ENCODE measurements around the gene GDPD4.
A peak's percentile ranks its signal among the peaks of the same experiment; 100 is the strongest.
"Not testable (repeated sequence)": the region's sequence is repeated elsewhere in the genome, so short reads cannot be mapped to it uniquely, and the experiment has no call there.

GDPD4 gene, protein sequence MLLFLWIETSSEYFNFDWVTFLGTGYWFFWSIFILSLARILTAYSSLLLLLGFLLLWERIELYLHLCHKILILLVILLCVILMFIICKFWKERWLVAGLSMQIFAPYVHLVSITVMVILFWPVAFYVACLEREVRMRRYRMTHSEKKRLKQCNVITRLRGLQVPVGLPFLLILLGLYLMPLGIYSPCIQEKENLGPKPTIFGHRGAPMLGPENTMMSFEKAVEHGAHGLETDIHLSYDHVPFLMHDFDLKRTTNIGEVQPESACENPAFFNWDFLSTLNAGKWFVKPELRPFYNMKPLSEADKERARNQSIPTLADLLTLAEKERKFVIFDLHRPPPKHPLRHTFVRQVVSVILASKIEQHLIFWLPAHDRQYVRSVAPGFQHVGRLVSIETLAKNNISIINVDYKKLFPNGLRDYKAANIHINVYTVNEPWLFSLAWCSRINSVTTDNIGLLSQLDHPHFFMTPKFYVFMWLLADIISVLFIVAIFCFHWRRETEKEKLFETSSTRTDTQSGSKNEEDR

DNA sequence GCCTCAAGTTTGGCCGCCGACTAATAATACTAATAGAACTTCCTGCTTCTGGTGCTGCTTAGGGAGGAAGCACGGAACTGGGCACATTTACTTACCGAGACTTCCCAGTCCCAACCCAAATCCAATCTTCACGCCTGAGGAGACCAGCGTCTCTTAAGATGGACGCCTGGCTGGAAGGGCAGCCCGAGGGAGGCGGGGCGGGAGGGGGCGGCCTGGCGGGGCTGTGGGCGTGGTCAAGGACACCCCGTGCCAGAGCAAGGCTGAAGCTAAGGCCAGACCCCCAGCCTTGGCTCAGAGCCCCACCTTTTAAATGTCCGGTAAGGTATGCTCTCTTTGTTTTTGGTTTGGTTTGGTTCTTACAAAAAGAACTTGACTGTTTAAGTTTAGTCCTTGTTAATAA lies at the start of gene GDPD4:
TSS of gene GDPD4 (minus strand) at position 177 of the 400 bp plus-strand sequence. CDS start 16,549 bp downstream, outside the sequence.
- no peak for DNase-seq (ENCODE audit: low read depth)

DNA sequence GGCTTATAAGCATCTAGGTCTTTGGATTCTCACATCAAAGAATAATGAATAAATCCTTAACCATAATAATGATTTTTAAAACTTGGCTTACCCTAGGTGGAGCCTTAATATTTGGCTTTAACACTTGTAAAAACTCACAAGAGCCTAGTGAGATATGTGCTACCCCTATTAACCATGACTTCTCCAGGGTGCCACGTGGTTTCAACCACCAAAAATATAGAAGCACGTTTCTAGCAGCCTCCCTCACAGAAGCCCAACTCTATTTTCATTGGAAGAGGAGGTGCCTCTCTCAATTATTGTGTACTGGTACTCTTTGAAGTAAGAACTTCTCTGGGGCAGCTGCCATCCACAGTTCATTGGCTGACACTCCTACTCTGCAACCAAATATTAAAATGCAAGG lies 46.5 kb upstream of the GDPD4 start:
- DNase-seq (ENCODE audit: low read depth), result no peak

DNA sequence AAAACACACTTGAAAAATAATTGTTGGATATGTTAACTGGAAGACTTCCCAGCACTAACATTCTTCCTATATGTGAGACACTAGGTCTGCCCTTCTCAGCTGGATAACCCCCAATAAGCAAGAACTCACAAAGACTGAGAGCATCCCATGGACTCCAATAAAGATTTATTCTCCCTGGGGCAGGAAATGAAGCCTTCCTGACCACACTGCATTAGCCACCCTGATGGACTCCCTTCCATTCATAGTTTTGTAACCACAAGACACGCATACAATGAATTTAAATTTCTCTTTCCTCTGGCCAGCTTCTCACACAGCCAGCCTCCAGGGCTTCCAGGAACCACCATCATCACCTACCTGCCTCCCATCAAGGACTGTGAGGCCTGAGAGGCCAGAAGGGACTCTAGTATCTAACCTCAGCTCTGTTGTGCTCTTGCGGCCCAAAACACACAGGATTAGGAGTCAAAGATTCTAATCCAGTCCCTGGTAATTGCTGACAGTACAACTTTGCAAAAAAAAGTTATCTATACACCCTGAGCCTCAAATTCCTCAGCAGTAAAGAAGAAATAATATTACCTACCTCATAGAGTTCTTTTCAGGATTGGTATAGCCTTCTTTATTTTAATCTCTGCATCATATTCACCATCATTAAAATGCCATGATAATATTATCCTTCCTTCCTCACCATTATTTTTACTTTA lies 45.6 kb upstream of the GDPD4 start:
- DNase-seq (ENCODE audit: low read depth), result peak; percentile 84

DNA sequence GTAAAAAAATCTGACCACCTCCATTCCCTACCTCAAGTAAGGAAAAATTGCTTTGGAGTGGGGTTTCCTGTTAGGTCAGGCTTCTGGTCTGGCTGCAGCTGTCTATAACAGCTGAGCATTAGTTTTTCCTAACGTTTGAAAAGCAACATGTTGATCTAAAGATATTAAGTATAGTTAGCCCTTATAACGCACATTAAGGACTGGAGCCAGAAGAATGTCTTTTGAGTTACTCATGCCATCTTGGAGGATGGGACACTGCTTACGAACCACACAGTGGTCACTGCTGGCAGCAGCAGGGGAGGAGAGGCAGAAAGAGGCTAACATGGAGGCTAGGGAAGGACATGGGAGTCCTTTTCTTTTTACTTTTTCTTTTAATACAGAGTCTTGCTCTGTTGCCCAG lies 44.1 kb upstream of the GDPD4 start:
- DNase-seq (ENCODE audit: low read depth), result peak; percentile 26

DNA sequence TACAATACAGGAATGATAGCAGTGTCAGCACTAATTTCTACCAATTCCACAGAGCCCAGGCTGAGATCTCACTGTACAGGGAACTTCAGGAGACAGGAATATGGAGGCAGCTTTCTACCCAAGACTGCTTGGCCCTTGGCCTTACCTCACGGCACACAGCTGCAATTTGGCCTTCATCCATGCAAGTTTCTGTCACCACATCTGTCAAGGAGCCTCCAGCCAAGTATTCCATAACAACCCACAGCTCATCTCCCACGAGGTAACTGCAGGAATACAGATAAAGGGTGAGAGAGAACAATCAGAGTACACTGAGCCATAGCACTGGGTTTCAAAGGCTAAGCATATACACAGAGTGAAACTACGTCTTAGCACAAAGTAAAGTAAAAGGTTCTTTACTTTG lies 39.0 kb upstream of the GDPD4 start:
- no peak for DNase-seq (ENCODE audit: low read depth)

DNA sequence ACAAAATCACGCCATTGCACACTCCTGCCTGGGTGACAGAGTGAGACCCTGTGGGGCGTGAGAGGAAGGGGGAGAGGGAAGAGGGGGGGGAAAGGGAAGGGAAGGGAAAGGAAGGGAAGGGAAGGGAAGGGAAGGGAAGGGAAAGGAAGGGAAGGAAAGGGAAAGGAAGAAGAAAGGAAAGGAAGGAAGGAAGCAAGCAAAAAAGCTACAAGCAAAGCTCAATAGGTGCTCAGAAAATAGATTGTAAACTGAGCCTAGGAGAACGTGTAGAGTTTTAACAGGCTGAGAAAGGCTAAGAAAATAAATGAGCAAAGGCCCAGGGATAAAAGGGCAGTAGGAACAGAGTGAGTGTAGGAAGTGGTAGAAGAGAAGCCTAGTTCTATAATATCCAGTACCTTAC lies 30.8 kb upstream of the GDPD4 start:
- DNase-seq (ENCODE audit: low read depth), result no peak

DNA sequence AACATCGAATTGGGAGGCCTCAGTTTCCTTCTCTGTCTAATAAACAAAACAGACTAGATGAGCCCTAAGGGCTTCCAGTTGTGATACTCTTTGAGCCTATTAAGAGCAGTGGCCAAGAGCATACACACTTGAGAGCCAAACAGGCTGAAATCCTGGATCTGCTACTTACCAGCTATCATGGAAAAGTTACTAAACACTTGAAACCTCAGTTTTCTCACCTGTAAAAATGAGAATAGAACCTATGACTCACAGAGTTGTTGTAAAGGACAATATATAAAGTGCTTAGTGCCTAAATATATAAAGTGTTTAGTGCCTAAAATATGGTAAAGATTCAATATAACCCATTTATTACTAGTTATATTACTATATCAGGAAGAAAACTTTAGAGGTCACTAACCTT lies 23.7 kb upstream of the GDPD4 start:
- DNase-seq (ENCODE audit: low read depth), result no peak

DNA sequence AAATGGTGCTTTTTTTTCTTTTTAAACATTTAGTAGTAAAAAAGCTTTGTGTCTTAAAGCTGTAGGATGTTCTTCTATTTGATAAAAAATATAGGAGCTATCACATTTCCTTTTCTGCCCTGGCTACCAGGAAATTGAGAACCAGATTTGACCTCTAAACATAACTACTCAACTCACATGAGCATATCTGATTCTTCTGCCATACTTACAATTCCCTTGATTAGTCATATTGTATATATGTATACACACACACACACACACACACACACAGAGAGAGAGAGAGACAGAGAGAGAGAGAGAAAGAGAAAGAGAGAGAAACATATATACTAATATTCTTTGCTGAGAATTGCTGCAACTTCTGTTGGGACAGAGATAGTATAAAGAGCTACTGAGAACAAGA lies 23.0 kb upstream of the GDPD4 start:
- no peak for DNase-seq (ENCODE audit: low read depth)

DNA sequence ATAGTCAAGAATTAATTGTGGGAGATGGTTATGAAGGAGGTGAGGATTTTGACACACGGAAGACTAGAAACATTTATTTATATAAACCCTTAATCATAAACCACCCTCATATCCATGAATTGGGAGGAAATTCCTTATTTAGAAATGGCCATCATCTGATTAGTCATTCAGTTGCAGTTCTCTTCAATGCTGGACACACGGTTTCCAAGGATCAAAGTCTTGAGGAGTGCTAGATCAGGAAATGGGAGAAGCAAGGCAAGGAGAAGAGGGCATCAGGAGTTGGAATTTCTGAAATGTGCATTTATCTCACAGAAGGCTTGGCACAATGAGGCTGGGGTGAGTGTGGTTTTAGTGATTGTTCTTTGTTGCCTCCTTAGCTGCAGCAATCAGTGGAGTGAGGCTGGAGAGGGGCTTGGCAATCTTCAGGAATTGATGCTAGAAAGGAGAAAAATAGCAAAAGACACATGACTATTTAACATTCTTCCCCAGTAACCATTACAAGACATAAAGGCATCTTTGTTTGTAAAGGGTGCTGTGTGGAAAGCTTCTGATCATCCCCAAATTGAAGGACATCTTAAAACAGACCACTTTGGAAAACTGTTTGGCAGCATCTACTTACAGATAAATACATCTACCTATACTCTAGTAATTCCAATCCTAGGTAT lies 21.6 kb upstream of the GDPD4 start:
- no peak for DNase-seq (ENCODE audit: low read depth)

DNA sequence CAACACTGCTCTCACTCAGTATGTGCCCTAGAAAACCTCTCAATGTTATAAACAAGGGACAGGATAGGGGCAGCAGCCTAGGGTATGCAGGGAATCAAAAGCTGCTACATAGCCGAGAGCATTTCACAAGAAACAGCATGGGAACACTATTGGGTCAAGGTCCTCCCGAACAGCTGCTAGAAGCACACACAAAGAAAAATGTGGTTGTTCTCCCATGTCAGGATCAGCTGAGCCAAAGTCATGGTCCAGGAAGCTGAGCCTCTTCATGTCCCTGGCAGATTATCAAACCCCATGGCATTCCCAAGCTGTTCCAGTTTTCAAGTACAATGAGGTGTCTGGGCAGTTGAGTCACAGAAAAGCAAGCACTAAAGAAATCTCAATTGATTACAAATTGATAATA lies 21.0 kb upstream of the GDPD4 start:
- DNase-seq (ENCODE audit: low read depth), result peak; percentile 53

DNA sequence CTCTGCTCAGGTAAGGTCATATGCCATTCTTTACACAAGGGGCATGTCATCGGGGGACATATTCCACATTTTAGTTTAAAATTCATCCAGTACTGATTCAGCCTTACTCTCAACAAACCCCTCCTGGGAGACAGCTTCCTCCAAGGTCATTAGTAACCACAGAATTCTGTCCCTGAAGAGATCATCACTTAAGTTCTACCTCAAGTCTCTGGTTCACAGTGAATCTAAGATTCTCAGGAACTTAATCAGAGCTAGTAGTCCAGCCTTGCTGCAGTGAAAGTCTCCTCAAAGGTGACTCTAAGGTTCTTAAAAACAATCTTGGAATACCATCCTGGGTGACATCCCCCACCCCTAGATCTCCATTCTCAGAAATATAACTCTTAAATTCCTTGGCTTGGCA lies 18.9 kb upstream of the GDPD4 start:
- no peak for DNase-seq (ENCODE audit: low read depth)

DNA sequence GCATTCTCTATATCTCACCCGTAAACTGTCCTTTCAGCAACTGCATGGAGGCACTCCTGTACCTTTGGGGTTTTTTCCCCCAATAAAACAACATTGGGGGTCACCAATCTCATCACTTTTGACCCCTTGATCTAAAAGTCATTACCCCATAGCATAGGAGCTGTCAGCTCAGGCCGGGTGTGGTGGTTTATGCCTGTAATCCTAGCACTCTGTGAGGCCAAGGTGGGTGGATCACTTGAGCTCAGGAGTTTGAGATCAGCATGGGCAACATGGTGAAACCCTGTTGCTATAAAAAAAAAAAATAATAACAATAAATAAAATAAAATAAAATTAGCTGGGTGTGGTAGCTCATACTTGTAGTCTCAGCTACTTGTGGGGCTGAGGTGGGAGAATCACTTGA lies 17.1 kb upstream of the GDPD4 start:
- no peak for DNase-seq (ENCODE audit: low read depth)

DNA sequence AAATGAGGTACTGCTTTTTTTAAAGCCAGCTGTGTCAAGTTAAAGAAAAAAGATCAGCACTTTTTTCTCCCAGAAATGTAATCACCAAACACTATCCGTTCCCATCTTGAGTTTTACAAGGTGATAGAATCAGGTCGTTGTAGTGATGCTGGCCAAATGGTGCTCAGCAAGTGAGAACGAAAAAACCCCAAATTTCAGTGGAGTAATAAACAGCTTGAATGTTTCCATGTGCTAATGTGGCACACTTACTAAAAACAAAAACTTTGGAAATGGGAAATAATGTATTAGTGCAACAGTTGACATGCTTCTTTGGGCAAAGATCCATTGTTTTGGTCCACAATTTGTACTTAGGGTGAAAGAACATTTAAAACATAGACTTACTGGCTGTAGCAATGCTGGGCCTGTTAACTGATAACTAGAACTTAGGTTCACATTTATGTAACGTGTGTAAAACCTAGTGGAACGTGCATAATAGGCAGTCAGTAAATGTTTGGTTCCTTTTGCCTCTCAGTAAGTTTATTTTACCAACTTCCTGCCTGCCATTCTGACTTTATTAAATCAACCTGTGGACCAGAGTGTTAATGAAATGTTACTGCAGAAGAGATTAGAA lies 15.4 kb upstream of the GDPD4 start:
- DNase-seq (ENCODE audit: low read depth), result no peak

DNA sequence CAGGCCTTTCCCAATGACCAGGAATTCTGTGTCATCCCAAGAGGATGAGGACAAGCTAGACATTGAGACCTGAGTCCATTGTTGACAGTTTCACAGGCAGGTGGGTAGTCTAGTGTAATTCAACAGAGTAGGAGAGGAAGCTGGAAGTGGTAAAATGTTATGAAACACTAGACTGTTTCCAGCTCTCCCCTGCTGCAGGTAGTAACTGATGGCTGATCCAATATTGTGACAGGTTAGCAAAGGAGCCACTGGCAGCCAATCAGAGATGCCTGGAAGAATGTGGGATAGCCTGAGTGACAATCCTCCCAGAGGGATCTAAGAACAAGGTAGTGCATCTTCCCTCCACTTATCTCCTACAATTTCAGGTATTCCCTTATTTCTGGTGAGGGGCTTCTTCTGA lies 10.6 kb upstream of the GDPD4 start:
- DNase-seq (ENCODE audit: low read depth), result no peak

DNA sequence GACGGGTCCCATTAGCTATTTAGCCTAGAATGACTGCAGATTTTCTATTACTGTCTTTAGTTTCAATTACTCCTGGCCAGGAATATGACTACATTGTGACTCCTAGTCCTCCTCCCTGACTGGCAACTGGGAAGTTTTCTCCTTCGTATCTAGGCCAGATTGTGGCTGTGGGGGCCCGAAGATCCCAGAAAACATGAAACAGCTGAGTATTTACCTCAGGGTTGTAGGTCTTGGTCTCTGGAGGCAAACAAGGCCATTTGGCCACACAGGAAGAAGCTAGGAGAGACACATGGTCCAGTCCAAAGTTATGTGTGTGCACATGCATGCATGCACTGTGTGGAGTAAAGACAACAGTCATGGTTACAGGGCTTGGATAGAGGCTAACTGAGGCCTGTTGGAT lies 10.2 kb upstream of the GDPD4 start:
- DNase-seq (ENCODE audit: low read depth), result no peak

DNA sequence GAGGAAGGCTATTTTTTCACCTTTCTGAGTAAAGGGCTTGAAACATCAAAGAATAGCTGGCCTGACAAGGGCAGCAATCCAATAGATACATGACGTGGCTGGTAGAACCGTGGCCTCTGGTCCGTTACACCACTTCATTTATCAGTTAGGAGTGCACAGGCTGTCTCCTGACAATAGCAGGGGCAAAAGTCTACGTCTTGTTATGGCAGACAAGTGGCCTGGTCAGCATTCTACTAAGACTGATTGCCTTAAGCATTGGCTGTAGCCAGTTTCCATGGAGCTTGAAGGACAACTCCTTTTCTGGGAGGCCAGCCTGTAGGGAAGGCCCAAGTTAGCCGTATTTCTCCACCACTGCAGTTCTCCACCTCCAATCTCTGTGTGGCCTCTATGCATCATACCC lies 9.2 kb upstream of the GDPD4 start:
- DNase-seq (ENCODE audit: low read depth), result no peak

DNA sequence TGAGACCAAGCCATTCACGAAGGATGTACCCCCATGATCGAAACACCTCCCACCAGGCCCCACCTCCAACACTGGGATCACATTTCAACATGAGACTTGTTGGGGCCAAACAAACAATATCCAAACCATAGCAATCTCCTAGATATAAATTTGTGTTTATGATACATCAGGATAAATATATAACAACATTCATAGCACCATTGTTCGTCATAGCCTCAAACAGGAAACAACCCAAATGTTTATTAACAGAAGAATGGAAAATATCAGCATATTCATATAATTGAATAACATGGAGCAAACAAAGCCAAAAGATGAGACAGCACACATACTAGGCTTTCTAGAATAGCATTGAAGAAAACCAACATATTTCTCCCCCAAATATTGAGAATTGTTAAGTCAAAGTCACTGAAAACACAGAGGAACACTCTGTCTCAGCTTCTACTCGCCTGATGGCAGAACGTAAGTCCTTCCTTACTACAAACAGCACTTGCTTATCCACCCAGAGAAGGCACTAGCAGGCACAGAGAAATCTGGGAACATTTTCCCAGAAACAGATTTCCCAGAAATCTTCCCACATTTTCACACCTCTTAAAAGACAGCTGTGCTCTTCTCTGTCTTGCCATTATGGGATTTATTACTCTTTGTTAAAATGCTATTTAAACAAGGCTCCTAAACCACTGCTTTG lies 8.1 kb upstream of the GDPD4 start:
- DNase-seq (ENCODE audit: low read depth), result no peak

DNA sequence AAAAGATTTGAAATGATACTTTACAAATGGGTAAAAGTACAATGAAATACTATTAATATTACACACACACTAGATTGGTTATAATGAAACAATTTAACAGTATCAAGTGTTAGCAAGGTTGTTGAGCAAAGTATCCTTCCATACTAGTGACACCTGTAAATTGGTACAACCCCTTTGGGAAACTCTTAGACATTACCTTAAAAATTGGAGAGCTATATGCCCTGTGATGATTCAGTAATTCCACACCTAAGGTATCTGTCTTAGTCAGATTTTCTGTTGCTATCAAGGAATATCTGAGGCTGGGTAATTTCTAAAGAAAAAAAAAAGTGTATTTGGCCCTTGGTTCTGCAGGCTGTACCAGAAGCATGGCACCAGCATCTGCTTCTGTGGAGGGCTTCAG lies 7.4 kb upstream of the GDPD4 start:
- DNase-seq (ENCODE audit: low read depth), result no peak

DNA sequence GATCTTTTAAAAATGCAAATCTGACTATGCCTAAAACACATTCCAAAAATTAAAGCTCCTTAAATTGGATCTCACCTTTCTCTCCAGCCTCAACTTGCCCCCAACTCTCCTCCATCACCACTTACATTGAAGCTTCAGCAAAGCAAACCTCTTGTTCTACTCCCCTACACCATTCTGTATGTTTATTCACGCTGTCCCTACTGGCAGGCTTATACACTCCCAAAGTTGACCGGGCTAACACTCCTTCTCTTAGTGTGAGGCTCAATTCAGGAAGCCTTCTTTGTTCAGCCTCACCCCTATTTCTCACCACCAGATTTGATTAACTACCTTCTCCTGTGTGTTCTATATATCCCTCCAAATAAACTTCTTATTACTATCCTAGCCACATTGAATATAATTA lies 1.8 kb upstream of the GDPD4 start:
- no peak for DNase-seq (ENCODE audit: low read depth)

DNA sequence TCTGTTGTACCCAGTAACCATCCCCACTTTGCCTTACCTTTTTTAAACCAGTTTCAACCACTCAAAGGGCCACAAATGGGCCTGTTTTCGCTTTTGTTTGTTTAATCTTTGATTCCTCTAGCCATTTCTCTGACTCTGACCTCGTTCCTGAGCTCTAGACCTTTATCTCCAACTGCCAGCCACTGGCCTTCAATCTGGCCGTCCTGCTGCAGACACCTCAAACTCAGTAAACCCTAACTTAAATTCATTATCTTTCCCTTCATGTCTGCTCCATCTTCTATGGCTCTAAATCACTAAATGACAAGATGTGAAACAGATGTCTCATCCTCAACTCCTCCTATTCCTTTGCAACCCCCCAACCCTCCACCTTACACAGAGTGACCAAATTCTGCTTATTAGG lies 1.3 kb upstream of the GDPD4 start:
- DNase-seq (ENCODE audit: low read depth), result no peak

DNA sequence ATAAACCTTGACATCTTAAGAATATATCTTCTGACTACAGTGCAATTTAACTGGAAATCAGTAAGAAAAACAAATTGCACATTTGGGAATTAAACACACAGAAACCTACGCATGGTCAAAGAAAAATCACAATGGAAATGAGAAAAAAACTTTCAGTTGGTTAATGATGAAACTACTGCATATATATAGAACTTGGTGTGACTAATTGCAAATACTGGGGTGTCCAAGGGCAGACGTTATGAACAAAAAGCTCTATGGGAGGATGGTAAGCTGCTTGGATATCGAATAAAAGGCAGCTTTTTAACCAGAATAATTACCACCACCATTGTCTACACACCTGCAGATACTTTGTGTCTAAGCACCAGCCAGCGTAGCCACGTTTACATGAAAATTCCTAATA lies 791 bp downstream of the GDPD4 start:
- DNase-seq (ENCODE audit: low read depth), result no peak

DNA sequence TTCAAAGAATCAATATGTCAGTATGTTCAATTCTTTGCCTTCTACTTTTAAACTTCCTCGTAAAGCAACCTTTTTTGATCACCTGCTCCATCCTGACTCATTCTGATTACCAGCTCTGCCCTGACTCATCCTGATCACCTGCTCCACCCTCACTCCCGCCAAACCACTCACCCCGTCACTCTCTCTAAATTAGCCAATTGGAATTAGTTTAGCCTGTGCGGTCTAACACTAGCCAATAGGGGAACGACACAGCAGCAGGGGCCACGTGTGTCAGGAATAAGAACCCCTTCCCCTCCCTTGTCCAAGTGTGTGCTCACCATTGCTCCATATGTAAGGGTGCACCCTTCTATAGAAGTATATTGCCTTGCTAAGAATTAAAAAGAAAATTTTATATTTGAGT lies 1.5 kb downstream of the GDPD4 start:
- not testable (repeated sequence) for DNase-seq (ENCODE audit: low read depth)
